Adrenal gland (tissue), 5 donors: ENCODE measurements around the gene SLC1A2.

Experiments used
- POLR2A ChIP-seq, 2 donors: fragments of 450-650 bp; IDR thresholded peaks; one replicate each; pipeline ENCODE4 v1.6.1; 2017; ENCODE audit warnings: antibody characterized with exemption in 2 of 2, mild to moderate bottlenecking in 2 of 2, moderate library complexity in 1 of 2
- TF ChIP-seq, protein P1 (sequence below), 6 experiments: fragments of 450-650 bp in 4 of 6; fragments of 200-600 bp in 2 of 6; sonication (generic) in 1 of 6; IDR thresholded peaks; 1 replicate in 5 of 6; 2 replicates in 1 of 6; pipeline versions ENCODE4 v1.5.1 to v1.8.0; 2016 to 2021; ENCODE audit warnings: antibody characterized with exemption in 6 of 6, mild to moderate bottlenecking in 2 of 6, moderate library complexity in 1 of 6
- donor health status: DM: no; HTN: no; CAD: no.

DNA sequence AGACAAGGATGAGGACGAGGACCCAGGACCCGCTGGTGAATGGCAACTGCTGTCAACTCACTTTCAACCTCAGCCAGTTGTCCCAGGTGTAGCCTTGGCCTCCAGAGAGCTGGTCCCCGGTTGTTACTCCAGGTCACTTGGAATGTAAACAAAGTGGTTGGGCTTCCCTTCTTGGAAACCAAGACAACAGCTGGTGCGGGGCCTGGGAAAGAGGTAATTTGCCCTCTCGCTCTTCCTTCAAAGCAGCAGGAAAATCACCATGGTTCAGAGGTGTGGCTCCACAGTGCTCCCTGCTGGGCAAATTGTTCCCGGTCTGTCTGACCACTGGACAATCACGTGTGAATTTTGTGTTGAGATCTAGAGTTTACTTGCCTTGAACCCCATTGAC is 15.0 kb downstream of the SLC1A2 start:
- TF ChIP-seq, protein P1, sequence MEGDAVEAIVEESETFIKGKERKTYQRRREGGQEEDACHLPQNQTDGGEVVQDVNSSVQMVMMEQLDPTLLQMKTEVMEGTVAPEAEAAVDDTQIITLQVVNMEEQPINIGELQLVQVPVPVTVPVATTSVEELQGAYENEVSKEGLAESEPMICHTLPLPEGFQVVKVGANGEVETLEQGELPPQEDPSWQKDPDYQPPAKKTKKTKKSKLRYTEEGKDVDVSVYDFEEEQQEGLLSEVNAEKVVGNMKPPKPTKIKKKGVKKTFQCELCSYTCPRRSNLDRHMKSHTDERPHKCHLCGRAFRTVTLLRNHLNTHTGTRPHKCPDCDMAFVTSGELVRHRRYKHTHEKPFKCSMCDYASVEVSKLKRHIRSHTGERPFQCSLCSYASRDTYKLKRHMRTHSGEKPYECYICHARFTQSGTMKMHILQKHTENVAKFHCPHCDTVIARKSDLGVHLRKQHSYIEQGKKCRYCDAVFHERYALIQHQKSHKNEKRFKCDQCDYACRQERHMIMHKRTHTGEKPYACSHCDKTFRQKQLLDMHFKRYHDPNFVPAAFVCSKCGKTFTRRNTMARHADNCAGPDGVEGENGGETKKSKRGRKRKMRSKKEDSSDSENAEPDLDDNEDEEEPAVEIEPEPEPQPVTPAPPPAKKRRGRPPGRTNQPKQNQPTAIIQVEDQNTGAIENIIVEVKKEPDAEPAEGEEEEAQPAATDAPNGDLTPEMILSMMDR (IDR thresholded peaks at IDR 0.05), result peak; percentile 30 to 58 (median 43)
- TF ChIP-seq POLR2A (IDR thresholded peaks at IDR 0.05), result no peak
